PFSK-1 (cell line): ENCODE results near the gene GAST.

Source experiments
- POLR2AphosphoS5 ChIP-seq: IDR thresholded peaks from 2 replicates; pipeline ENCODE4 v1.6.1; 2012; ENCODE audit warnings: low read depth, mild to moderate bottlenecking, control low read depth, low read length, moderate library complexity
- REST ChIP-seq, 2 experiments: IDR thresholded peaks; 2 replicates each; pipeline versions ENCODE4 v1.6.1 to v1.8.0; 2011 to 2012; ENCODE audit warnings: low read depth in 2 of 2, low read length in 2 of 2, control low read depth in 1 of 2, inconsistent platforms in 1 of 2, mild to moderate bottlenecking in 1 of 2, moderate library complexity in 1 of 2; ENCODE audit not compliant: insufficient read depth in 1 of 2
- SIN3A ChIP-seq: IDR thresholded peaks from 2 replicates; pipeline ENCODE4 v1.6.1; 2012; ENCODE audit warnings: mild to moderate bottlenecking, low read length, moderate library complexity, borderline replicate concordance; ENCODE audit not compliant: insufficient read depth

- TF ChIP-seq SIN3A = no peak
- no peak for TF ChIP-seq REST (IDR thresholded peaks at IDR 0.05; ENCODE audit: insufficient read depth in 1 of 2, low read depth in 2 of 2, low read length in 2 of 2)
- TF ChIP-seq POLR2AphosphoS5 = no peak
These were observed 13.0 kb downstream of the GAST start for GRCh38 chr17:41725134-41725533.
